ENCODE measurements around the gene PRMT7.

PRMT7 gene

DNA sequence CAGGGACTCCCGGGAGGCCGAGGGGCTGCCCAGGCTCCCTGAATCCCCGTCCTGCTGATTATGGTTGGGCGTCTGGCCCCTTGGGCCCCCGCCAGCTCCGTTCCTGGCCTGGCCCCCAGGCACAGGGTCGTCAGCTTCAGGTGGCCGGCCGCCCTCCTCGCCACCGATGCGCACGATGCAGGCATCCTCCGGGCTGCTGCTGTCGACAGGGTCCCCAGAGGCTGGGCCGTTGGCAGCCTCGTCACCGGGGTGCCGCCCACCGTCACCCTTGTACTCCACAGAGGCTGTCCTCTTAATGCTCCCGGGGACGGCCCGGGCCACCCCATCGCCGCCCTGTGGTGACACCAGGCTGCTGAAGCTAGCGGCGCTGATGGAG is 60.4 kb downstream of the PRMT7 start:
- no peak for DNase-seq (ENCODE audit: low read depth)

DNA sequence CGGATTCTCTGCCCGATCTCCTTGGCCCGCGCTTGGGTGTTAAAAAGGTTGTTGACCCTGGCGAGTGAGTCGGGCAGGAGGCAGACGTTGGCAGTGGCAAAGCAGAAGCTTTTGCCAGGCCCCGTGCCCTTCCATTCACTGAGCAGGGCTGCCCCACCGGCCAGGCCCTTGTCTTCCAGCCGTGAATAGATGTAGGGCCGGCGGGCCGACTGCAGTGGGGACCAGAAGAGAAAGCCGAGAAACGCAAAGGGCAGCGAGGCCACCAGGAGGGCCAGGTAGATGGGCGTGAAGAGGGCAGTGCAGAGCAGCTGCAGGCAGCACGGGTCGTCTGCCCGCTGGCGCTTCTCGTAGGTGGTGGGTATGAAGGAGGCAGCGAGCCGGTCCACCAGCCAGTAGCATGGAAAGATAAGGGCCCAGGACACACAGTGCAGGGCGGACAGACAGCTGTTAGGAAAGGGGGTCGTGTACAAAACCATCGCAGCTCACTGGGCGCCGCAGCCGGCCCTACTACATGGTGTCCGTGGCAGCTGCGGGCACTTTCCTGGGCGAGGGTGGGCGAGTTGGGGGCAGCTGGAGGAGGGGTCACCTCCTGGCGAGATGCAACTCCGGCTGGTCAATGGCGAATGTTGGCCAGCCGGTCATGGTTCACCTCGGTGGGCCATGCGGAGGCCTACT is 61.0 kb downstream of the PRMT7 start:
- DNase-seq (ENCODE audit: low read depth), result no peak
- H3K4me3 ChIP-seq (ENCODE audit: low read depth, low read length), result no peak overlapping the region

More for the DNA sequence above, 60.4 kb downstream of the PRMT7 start:
- H3K4me3 ChIP-seq (ENCODE audit: low read depth, low read length), result no peak overlapping the region

DNA sequence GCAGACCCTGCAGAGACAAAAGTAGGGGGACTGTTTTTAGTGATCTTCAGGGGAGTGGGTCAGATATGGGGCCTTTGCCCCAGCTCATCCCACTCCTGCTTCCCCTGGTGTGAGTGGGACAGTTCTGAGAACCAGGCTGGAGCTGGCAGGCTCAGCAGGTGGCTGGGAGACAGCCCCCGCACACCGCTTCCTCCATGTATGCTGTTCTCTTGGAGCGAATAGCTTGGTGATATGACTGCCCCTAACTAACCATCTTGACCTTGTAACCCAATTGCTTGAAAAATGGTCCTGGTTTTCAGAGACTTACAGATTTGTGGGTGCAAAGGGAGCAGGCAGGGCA is 61.5 kb downstream of the PRMT7 start:
- no peak for DNase-seq (ENCODE audit: low read depth)
- H3K4me3 ChIP-seq (ENCODE audit: low read depth, low read length), result no peak overlapping the region

DNA sequence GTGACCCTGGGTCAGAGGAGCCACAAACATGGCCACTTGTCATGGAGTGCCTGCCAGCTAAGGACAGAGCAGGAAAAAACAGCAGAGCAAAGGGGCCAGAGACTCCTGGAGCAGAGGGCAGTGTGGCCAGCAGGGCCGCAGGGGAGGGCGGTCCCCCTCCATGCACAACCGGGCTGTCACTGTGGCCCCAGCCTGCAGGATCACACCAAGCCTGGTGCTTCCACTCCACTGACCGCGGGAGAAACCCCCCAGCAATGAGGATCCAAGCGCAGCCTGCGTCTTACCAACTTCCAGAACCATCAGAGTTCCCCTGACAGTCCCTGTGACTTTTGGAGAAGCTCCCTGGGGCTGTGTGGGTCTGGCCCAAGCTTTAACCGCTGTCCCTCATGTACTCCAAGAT is 62.0 kb downstream of the PRMT7 start:
- no peak overlapping the region for H3K4me3 ChIP-seq (ENCODE audit: low read depth, low read length)
- no peak for DNase-seq (ENCODE audit: low read depth)

DNA sequence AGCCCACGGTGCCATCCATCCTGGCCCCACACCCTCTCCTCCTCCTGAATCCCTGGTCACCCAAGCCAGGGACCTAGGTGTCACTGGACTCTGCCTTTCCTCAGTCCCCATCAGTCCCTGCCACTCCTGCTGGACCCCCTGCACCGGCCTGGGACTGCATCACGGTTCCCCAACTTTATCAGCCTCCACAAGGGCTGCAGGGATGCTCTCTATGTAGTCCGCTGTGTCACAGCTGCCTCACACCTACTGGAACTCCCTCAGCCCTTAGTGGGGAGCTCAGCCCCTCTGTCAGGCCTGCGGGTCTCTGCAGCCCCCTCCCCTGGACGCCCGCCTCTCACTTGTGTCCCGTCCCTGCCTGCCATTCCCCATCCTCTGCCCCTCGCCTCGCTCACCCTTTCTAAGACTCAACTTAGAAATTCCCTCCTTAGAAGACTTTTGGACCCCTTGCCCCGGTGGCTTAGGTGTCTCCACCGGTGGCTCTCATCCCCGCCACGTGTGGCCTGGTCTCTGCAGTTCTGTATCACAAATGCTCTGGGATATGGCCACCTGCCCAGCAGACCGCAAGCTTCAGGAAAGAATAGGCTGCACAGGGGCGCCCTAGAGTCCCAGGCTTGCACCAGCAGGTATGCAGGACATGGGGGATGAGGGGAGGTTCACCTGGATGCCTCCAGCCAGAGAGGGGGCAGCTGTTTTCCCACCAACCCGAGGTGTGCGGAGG is 62.9 kb downstream of the PRMT7 start:
- no peak for DNase-seq (ENCODE audit: low read depth)
- no peak overlapping the region for H3K4me3 ChIP-seq (ENCODE audit: low read depth, low read length)

DNA sequence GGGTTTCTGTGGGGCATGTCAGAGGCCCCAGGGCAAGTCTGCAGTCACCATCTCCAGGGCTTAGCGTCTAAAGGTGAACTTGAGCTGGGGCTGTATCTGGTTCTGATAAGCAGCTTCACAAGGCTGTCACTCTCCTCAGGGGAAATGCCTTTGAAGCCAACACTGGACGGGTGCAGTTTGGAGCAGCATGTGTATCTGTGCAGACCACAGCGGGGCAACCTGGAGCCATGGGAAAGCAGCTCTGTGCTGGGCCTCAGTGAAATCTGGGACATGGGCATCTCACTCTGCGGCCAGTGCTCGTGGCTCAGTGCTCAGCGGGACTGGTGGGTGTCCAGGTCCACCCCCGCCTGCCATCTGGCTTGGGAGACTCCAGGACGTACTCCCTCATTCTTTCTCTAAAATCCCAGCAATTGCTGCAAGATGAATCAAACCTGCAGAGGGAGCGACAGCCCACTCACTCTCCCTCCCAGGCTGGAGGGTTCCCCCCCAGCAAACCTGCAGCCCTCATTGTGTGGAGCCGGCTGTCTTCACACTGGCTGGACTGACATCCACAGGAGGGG is 63.5 kb downstream of the PRMT7 start:
- DNase-seq (ENCODE audit: low read depth), result no peak
- H3K4me3 ChIP-seq (ENCODE audit: low read depth, low read length), result no peak overlapping the region

DNA sequence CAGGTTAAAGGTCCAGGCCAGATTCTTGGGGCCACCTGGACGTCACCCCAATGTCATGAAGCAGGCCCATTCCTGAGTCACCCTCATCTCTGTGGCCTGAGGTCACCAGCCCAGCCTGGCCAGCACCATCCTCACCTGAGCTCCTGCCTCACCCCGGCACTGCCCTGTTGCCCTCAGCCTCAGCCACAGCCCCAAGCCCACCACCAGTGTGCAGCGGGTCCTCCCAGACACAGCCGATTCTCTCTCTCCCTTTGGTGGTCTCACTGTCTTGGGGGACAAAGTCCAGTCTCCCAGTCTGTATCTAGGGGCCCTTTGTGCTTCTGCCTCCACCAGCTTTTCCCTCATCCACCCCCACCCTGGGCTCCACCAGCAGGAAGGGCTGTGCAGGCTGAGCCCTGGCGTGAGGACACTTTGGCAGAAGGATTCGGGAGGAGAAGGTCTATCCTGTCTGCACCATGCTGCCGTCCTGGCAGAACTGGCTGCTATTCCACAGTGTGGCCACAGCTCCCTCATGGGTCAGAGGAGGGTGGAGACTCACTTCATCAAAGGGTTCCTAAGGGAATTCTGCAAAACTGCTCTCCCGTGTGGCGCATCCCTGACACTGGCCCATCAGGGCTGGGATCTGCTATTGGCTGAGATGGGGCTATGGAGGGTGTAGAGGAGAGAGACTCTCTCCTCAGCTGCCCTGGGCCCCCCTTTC is 64.3 kb downstream of the PRMT7 start:
- no peak overlapping the region for H3K4me3 ChIP-seq (ENCODE audit: low read depth, low read length)
- DNase-seq (ENCODE audit: low read depth), result no peak

DNA sequence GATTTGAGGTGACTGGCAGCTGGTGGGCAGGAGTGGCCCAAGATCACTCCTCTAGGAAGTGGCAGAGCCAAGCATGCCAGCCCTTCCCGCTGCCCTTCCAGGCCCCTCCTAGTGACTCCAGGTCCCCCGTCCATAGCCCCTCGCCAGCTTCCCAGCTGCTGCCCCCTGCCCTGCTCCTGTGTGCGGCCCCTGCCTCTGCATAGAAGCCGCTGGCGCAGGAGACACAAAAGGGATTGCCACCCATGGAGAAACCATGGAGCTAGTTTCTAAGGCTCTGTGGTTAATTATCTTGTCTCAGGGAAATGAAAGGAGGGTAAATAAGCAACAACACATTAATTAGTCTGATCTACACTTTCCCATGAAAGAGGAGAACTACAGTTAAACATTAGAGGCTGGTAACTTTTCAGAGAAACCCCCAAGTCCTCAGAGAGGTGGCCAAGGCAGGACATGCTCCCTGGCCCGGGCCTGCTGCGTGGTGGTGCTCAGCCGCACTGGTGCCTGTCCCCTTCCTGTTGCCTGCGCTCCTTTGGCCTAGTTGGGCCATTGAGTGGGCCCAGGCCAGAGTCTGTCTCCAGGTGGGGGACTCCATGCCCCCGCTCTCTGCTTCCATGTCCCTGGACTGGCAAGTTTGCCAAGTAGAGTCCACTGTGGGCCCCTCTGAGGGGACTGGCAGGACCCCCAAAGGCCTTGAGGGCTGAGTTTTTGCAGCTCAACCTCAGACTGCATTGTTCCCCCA is 65.2 kb downstream of the PRMT7 start:
- no peak for DNase-seq (ENCODE audit: low read depth)
- no peak overlapping the region for H3K4me3 ChIP-seq (ENCODE audit: low read depth, low read length)

DNA sequence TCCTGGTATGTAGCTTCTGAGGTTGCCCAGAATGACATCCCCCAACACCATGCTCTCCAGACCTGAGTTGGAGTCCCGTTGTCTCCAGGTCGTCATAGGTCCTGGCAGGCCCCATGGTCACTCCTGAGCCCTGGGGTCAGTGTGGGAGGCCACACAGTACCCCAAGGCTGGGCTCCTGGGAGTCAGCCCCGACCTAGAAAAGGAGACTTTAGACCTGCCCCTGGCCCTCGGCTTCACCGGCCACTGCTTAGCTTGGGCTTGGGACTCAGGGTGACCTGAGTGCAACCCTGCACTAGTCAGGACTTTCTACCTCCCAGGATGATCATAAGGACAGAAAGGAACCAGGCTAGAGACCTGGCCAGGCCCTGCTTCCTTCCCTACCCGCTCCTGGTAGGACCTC is 65.8 kb downstream of the PRMT7 start:
- no peak for DNase-seq (ENCODE audit: low read depth)
- H3K4me3 ChIP-seq (ENCODE audit: low read depth, low read length), result no peak overlapping the region

DNA sequence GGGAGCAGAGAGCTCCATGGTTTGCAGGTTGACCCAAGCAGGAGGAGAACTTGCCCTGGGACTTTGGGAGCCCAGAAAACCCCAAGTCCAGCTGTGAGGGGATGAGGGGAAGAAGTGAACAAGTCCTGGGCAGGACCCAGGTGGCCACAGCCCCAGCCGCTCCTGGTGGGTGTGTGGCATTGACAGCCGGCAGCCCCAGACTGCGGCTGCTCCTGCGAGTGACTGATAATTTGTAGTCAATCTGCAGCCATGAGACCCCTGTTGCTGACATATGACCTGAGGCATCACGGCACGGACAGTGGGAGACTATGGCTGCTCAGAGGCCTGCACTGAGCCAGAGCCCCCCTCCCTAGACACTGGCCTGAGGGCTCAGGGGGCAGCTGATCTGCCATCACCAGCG is 66.4 kb downstream of the PRMT7 start:
- H3K4me3 ChIP-seq (ENCODE audit: low read depth, low read length), result no peak overlapping the region
- no peak for DNase-seq (ENCODE audit: low read depth)

DNA sequence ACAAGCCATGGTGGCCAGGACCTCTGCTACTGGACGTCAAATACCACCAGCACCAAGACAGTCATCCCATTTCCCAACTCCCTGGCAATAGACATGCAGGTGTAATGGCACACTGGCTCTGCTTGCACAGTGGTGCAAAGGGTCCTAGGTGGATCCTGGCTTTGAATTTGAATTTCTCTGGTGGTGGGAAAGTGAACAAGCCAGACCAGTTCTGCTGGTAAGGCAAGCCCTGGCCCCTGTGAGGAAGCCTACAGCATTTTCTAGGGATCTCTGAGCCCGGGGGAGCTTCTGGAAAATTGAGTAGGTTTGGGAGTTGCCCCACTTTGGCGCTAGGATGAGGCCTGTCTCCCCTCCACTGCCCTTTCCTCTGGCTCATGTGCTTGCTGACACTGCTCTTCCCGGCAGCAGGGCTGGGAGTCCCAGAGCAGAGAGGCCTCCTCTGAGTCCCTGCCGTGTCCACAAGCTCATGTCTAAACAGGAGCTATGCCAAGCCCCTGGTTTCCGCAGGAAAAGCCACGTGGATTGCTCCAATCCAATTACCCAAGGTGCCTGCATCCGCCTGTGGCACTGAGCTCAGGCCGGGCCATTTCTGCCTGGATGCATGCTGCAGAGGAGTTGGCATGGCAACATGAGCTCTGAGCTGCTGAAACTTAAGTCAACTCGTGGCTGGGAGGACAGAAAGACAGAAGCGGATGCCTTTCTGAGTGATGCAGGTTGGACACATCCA is 67.0 kb downstream of the PRMT7 start:
- H3K4me3 ChIP-seq (ENCODE audit: low read depth, low read length), result no peak overlapping the region
- DNase-seq (ENCODE audit: low read depth), result peak; percentile 16

DNA sequence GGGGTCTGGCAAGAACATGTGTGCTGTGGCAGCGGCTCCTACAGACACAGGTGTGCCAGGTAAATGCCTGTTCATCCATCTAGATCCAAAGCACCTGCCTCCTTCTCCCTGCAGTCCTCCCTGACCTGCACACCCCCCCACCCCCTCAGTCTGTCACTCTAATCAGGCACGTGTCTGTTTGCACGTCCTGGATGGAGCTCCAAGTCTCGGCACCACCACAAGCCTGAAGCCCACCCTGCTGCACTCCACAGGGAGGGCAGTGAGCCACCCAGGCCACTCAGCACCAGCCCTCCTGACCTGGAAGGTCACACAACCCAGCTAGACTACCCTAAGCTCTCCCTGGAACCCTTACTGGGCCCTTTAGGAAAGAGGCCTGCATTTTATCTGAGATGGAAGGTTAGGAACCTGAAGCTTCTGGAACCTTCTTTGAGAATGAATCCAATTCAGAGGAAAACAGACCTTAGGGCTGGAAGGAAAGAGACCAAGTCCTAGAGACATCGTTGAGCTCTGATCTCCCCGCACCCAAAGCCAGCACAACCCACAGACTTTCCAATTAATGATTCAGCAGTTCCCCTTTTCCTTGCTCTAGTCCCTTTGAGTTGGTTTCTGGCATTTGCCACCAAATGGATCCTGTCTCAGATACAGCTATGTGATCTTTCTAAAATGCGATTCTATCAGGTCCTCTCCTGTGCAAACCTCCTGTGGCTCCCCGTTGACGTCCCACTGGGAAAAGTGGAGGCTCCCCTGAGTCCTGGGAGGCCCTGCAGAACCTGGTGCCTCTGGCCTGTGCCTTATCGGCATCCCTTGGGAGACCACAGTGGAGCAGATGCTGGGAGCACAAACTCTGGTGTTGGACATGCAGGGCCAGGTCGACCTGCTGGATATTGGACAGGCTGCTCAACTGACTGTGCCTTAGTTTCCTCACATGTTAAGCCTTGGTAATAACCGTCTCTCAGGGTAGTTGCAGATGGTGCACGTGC is 67.9 kb downstream of the PRMT7 start:
- no peak for DNase-seq (ENCODE audit: low read depth)
- no peak overlapping the region for H3K4me3 ChIP-seq (ENCODE audit: low read depth, low read length)

DNA sequence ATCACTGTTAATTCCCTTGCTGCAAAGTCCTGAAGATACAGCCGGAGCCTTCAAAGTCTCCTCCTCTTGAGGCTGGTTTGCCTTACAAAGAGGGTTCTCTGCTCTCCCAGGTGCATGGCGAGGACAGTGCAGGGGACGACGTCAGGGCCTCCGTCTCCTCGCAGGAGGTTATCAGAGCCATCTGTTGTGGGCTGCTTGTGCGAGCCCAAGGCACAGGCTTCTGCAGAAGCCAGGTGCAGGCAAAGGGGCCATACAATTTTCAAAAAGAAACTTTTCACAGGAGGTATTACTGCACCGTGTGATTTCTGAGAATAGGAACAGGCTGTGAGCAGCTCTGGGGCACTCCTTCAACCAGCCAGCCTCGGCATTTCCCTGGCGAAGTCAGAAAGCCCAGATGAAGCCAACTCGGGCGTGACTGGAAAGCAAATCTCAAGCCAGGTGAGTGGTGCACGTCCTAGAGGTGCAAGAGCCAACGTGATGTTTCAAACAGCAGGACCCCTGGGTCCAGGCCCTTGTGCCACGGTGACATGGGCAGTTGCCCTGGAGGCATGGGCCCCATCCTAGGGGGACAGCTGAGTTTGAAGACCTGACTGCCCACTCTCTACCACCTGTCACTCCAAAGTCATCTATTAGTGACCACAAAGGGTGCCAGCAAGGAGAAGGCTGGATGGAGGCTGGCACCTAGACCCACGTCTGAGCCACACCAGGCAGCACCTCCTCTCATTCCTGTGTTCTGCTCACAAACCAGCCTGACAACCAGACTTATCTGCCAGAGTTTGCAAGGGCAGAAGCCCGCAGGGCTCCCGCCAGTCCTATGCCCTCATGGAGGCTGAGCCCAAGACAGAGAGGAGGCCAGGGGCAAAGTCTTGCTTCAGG is 68.9 kb downstream of the PRMT7 start:
- no peak overlapping the region for H3K4me3 ChIP-seq (ENCODE audit: low read depth, low read length)
- no peak for DNase-seq (ENCODE audit: low read depth)

DNA sequence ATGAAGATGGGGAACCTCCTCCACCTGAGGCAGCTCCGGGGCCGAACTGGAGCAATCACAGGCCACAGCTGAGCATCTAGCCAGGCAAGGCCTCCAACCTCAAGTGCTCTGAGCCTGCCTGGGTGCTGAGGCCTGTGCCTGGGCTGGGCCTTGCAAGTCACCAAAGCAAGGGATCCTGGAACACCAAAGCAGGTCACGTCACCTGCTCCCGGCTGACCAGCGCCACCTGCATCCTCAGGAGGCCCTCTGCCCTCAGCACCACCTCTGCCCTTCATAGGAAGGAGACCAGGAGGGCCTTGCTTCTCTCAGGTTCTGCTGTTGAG is 69.5 kb downstream of the PRMT7 start:
- H3K4me3 ChIP-seq (ENCODE audit: low read depth, low read length), result no peak overlapping the region
- no peak for DNase-seq (ENCODE audit: low read depth)

DNA sequence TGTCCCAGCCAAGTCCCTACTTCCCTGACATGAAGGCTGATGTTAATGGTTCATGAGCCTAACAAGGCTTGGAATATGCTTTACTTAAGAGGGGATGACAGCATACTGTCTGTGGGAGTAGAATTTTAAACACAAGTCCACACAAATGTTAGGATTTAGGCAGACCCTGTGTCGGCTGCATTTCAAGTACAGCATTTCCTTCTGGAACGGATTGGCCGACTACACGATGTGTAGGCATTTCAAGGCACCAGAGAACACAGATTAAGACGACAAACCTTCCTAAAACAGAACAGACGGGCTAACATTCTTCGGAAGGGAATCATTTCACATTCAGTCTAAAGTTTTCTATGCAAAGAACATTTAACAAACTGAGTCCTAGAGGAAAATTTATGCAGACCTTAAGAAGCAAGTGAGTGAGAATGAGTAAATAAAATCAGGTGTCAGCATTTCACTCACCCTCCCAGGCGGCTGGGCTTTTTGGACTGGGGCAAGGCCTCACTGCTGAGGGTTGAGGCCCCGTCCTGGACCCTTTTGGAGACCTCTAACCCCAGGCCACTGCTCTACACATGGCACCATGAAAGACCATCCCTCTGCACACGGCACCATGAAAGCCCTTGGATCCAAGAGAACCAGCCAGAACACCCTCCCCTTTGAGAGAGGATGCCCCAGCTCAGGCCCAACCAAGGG is 70.0 kb downstream of the PRMT7 start:
- no peak overlapping the region for H3K4me3 ChIP-seq (ENCODE audit: low read depth, low read length)
- no peak for DNase-seq (ENCODE audit: low read depth)

DNA sequence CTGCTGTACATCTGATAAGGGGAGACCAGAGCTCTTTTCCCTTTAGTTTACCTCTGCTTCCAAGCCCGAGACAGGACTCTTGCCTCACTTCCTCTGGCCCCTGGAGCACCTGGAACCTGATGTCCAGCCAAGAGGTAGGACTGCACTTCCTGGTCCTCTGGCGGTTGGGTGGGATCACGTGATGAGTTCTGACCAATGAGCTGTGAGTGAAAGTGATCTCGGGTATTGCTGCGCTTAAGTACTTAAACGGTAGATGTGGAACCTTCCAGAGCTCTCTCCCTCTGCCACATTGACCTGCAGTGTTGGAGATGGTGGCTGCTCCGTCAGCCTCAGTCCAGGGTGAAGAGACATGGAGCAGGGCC is 70.5 kb downstream of the PRMT7 start:
- no peak for DNase-seq (ENCODE audit: low read depth)

DNA sequence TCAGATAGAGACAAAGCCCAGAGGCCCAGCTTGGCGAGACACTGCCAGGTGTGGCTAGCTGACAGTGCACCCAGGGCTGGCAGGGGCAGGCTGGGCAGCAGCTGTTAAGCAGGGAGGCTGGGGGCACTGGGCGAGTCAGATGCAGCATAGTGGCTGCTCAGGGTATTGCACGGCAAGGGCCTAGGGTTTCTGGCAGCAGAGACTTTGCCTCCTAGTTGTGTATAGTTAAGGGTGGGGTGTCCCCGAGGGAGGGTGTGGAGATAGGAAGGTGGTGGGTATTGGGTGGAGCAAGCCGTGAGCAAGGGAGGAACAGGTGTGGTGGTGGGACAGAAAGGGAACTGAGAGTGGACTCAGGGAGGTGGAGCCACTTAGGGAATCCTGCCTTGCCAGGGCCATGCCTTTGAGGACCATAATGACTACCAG is 71.5 kb downstream of the PRMT7 start:
- DNase-seq (ENCODE audit: low read depth), result no peak
- no peak overlapping the region for H3K4me3 ChIP-seq (ENCODE audit: low read depth, low read length)

More for the DNA sequence above, 70.5 kb downstream of the PRMT7 start:
- H3K4me3 ChIP-seq (ENCODE audit: low read depth, low read length), result no peak overlapping the region
